Measurements from ENCODE around the gene HOXA2. TPM values are rescaled to one million over a fixed set of nuclear protein-coding genes. Genes with fewer than 3 reads are reported as not detected.
A peak's percentile ranks its signal among the peaks of the same experiment; 100 is the strongest.

Gene HOXA2
- total and polyA plus RNA-seq, 2 of the 13 experiments (the other 11 are each of a cell fraction or from before 2014, with no cell fraction given), result 0.22 to 0.29 TPM

GRCh38 chr7:27123477-27124053 lies 21.1 kb upstream of the HOXA2 start:
- peak overlapping the region; percentile 88 for H3K9ac ChIP-seq (ENCODE audit: insufficient read depth, low read depth, low read length)
- peaks cover 46% of the 10 kb centered on the region for H3K79me2 ChIP-seq (ENCODE audit: insufficient read depth, low read length)
- H2AFZ ChIP-seq (ENCODE audit: low read length), result no peak overlapping the region
- in situ Hi-C loops (cut with HindIII; ENCODE audit: extremely low pct_ligation_motif_present, low pct_unique_long_range_greater_than_20kb) (no loop called here), intact Hi-C loops (cut with micrococcal nuclease; ENCODE audit: unreplicated experiment) (no loop called here)
- POLR2A ChIA-PET, result interaction anchor here (1.9 to 5.8 kb wide), 6 partner anchors 9 to 434 kb away, joined by 6 to 118 read pairs (median 12); partner anchors contain the start of genes HOXA4 and SKAP2
- H3K4me1 ChIP-seq (ENCODE audit: insufficient read depth, low read length), result peaks cover 81% of the 10 kb centered on the region
- H3K36me3 ChIP-seq (replicated peaks in 1 of 2; ENCODE audit: control insufficient read depth in 1 of 2, insufficient read depth in 2 of 2, low read length in 2 of 2), result peaks cover 0 to 8% of the 10 kb centered on the region in 2 experiments; a peak in 1 of 5 replicates
- no TSS peak for BruUV-seq (replicated peaks)
- FAIRE-seq (no peak), ATAC-seq (no peak), DNase-seq (ENCODE audit: low spot score) (no peak)
- peak overlapping the region; percentile 87 for H3K4me2 ChIP-seq (ENCODE audit: low read depth, low read length)
- H3K27me3 ChIP-seq (ENCODE audit: control insufficient read depth in 1 of 2, insufficient read depth in 2 of 2, low read length in 2 of 2), result no peaks in the 10 kb centered on the region; a peak in 1 of 5 replicates
- peaks cover 6% of the 10 kb centered on the region; the same call in 1 of the 2 replicates for H4K20me1 ChIP-seq (ENCODE audit: insufficient read depth, low read length)
- CTCF ChIA-PET (ENCODE audit: low intra/inter-chr PET ratio, low total read pairs), result no interaction called here
- peak overlapping the region; percentile 96 for H3K27ac ChIP-seq (ENCODE audit: extremely low read length, insufficient read depth, low read length)
- 76% methylated on average over 26 of the region's 26 CpGs for WGBS (ENCODE audit: low lambda C conversion rate)
- H3K9me3 ChIP-seq (ENCODE audit: low read length), result no peaks in the 10 kb centered on the region
- H3K4me3 ChIP-seq (replicated peaks in 1 of 3; ENCODE audit: insufficient read depth in 1 of 3, low read depth in 2 of 3, low read length in 3 of 3), result peak overlapping the region; percentile 82 to 95 (median 87)
- TF ChIP-seq HNRNPLL (IDR thresholded peaks at IDR 0.05; ENCODE audit: low read depth, low read length, poor library complexity, severe bottlenecking) (no peak), KDM2A (CRISPR knock-in tag; IDR thresholded peaks at IDR 0.05; ENCODE audit: borderline replicate concordance, low read depth) (peak; percentile 11; the same call in 1 of the 2 replicates), ZNF891 (CRISPR knock-in tag; IDR thresholded peaks at IDR 0.05) (0 out of 2 replicates have a peak, but pooled peaks have one; percentile 24), MAX (IDR thresholded peaks at IDR 0.05) (0 out of 2 replicates have a peak, but pooled peaks have one; percentile 9), ZBTB33 (CRISPR knock-in tag; IDR thresholded peaks at IDR 0.05) (peak; percentile 57; the same call in 1 of the 2 replicates), AGO2 (optimal IDR thresholded peaks at IDR 0.05; ENCODE audit: low read depth, low read length) (peak; percentile 9), KMT2B (CRISPR knock-in tag; IDR thresholded peaks at IDR 0.05) (no peak), ZNF430 (CRISPR knock-in tag; IDR thresholded peaks at IDR 0.05) (no peak), ZNF687 (CRISPR knock-in tag; IDR thresholded peaks at IDR 0.05) (peak; percentile 26; the same call in 1 of the 2 replicates), MZF1 (CRISPR knock-in tag; IDR thresholded peaks at IDR 0.05; ENCODE audit: borderline replicate concordance) (no peak), SMAD1 (CRISPR knock-in tag; IDR thresholded peaks at IDR 0.05; ENCODE audit: borderline replicate concordance, low read depth) (0 out of 2 replicates have a peak, but pooled peaks have one; percentile 2), FOXC1 (CRISPR knock-in tag; IDR thresholded peaks at IDR 0.05; ENCODE audit: borderline replicate concordance) (0 out of 2 replicates have a peak, but pooled peaks have one; percentile 8), ZBTB38 (CRISPR knock-in tag; IDR thresholded peaks at IDR 0.05) (peak; percentile 67; the same call in 1 of the 2 replicates)

Data from HepG2 (cell line).